MM.1S (cell line): ENCODE measurements around the gene DNTTIP2.
"Not testable (repeated sequence)": the region's sequence is repeated elsewhere in the genome, so short reads cannot be mapped to it uniquely, and the experiment has no call there.

Experiments
- CTCF ChIP-seq: fragments of 300-600 bp; sonication (generic); IDR thresholded peaks from 2 replicates; pipeline ENCODE4 v1.5.1; 2016; ENCODE audit warnings: antibody characterized with exemption, low read length, mixed read lengths
- EZH2 ChIP-seq: fragments of 300-600 bp; sonication (generic); optimal IDR thresholded peaks from 2 replicates; pipeline ENCODE3; 2017; ENCODE audit warnings: low read depth, mild to moderate bottlenecking, antibody characterized with exemption, low read length, mixed read lengths

- not testable (repeated sequence) for TF ChIP-seq EZH2, CTCF
These were observed 31.9 kb upstream of the DNTTIP2 start for GRCh38 chr1:93910880-93911279.
